Hepatocyte (in vitro differentiated cells): ENCODE results near the gene CFAP65. TPM values are rescaled to one million over a fixed set of nuclear protein-coding genes. Genes with fewer than 3 reads are reported as not detected.

ENCODE experiments used
- DNase-seq: peaks from one replicate; pipeline ENCODE4 v3.0.0-alpha.2; 2016; ENCODE audit warnings: low spot score
- H2AFZ ChIP-seq: fragments of 200-600 bp; sonication (generic); 2 replicates; pipeline ENCODE4 v1.6.0; 2016; ENCODE audit warnings: antibody characterized with exemption, mild to moderate bottlenecking
- H3K27ac ChIP-seq: fragments of 200-600 bp; sonication (generic); 2 replicates; pipeline ENCODE4 v1.5.1; 2016; ENCODE audit warnings: mild to moderate bottlenecking
- H3K27me3 ChIP-seq: fragments of 200-600 bp; sonication (generic); 2 replicates; pipeline ENCODE4 v1.6.1; 2016
- H3K36me3 ChIP-seq: fragments of 200-600 bp; sonication (generic); replicated peaks from 2 replicates; pipeline ENCODE4 v1.5.1; 2016; ENCODE audit warnings: low read depth; ENCODE audit not compliant: insufficient read depth
- H3K4me1 ChIP-seq: fragments of 200-600 bp; sonication (generic); 2 replicates; pipeline ENCODE4 v1.5.1; 2016; ENCODE audit warnings: mild to moderate bottlenecking, moderate library complexity; ENCODE audit not compliant: insufficient read depth
- H3K4me2 ChIP-seq: fragments of 200-600 bp; sonication (generic); 2 replicates; pipeline ENCODE4 v1.6.0; 2016
- H3K4me3 ChIP-seq: fragments of 200-600 bp; sonication (generic); 2 replicates; pipeline ENCODE4 v1.5.1; 2016; ENCODE audit warnings: mild to moderate bottlenecking
- H3K79me2 ChIP-seq: fragments of 200-600 bp; sonication (generic); 2 replicates; pipeline ENCODE4 v1.6.0; 2017; ENCODE audit warnings: mild to moderate bottlenecking
- H3K9me2 ChIP-seq: fragments of 200-600 bp; sonication (generic); replicated peaks from 2 replicates; pipeline ENCODE4 v1.6.0; 2017; ENCODE audit warnings: mild to moderate bottlenecking; ENCODE audit not compliant: insufficient read depth
- H3K9me3 ChIP-seq: fragments of 200-600 bp; sonication (generic); 2 replicates; pipeline ENCODE4 v1.5.1; 2016; ENCODE audit warnings: low read depth, mild to moderate bottlenecking
- H4K20me1 ChIP-seq: fragments of 200-600 bp; sonication (generic); 2 replicates; pipeline ENCODE4 v1.6.0; 2016; ENCODE audit warnings: mild to moderate bottlenecking; ENCODE audit not compliant: insufficient read depth, poor library complexity, severe bottlenecking
- EZH2 ChIP-seq: fragments of 200-600 bp; sonication (generic); IDR thresholded peaks from 2 replicates; pipeline ENCODE4 v1.6.1; 2016; ENCODE audit warnings: antibody characterized with exemption, mild to moderate bottlenecking, borderline replicate concordance
- EZH2phosphoT487 ChIP-seq: fragments of 200-600 bp; sonication (generic); IDR thresholded peaks from one replicate; pipeline ENCODE4 v1.6.1; 2018; ENCODE audit warnings: antibody characterized with exemption, mild to moderate bottlenecking, low read depth, moderate library complexity; ENCODE audit not compliant: unreplicated experiment, severe bottlenecking
- WGBS: methylation state at CpG from one replicate; pipeline ENCODE4 v1.1.6; 2016; ENCODE audit warnings: low lambda C conversion rate; ENCODE audit errors: missing lambda C conversion rate; 5-methylcytosine and 5-hydroxymethylcytosine counted together
- polyA plus RNA-seq: library from polyadenylated mRNA; unstranded; fragments of >200 nt; fragmentation: Nextera tagmentation; extraction: Ambion mirVana; gene quantifications from 2 replicates; pipeline ENCODE4 v1.2.1, GENCODE V29; 2016
- total RNA-seq: library from RNA; depleted of rRNA; stranded (reverse); fragments of >200 nt; gene quantifications from 2 replicates; pipeline ENCODE4 v1.2.3, GENCODE V29; 2014
- TF ChIP-seq, protein P1 (sequence below): fragments of 200-600 bp; sonication (generic); IDR thresholded peaks from 2 replicates; pipeline ENCODE4 v1.5.1; 2016; ENCODE audit warnings: antibody characterized with exemption, mild to moderate bottlenecking; ENCODE audit not compliant: poor library complexity

The CFAP65 gene
- total and polyA plus RNA-seq, 2 experiments from 2014 or later = 0.03 to 0.05 TPM

DNA sequence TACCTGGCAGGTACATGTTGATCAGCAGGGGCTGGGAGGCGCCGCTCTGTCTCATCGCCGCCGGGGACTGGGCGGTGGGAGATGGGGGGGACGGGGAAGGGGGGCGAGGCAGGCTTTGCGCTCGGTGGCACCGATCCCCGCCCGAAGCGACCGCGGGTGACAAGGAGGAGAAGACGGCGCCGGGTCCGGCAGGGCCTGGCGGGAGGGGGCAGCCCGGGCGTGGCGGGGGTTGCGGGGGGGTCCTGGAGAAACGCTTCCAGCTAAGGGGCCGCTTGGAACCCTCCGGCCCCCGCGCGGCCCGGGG is 56.3 kb downstream of the CFAP65 start, which contains the start of gene FEV:
TSS of gene FEV (minus strand) at position 164 of the 304 bp plus-strand sequence. CDS start at position 55, 109 bp downstream.
- Histone ChIP-seq H3K79me2 (no peaks in the 10 kb centered on the region), H3K4me3 (no peak within 1 kb of the TSS), H3K4me1 (peaks cover 13% of the 10 kb centered on the region), H3K27ac (no peak within 1 kb of the TSS), H3K36me3 (no peaks in the 10 kb centered on the region), H3K9me3 (no peaks in the 10 kb centered on the region), H3K9me2 (no peaks in the 10 kb centered on the region), H4K20me1 (no peaks in the 10 kb centered on the region), H3K4me2 (peak within 1 kb of the TSS; percentile 70), H2AFZ (peak within 1 kb of the TSS; percentile 26), H3K27me3 (peaks cover 95% of the 10 kb centered on the region)
- no peak for DNase-seq
- no CpG with 5 or more reads among the region's 32 CpGs for WGBS
- TF ChIP-seq EZH2phosphoT487 = peak; percentile 31
- no peak for TF ChIP-seq EZH2

DNA sequence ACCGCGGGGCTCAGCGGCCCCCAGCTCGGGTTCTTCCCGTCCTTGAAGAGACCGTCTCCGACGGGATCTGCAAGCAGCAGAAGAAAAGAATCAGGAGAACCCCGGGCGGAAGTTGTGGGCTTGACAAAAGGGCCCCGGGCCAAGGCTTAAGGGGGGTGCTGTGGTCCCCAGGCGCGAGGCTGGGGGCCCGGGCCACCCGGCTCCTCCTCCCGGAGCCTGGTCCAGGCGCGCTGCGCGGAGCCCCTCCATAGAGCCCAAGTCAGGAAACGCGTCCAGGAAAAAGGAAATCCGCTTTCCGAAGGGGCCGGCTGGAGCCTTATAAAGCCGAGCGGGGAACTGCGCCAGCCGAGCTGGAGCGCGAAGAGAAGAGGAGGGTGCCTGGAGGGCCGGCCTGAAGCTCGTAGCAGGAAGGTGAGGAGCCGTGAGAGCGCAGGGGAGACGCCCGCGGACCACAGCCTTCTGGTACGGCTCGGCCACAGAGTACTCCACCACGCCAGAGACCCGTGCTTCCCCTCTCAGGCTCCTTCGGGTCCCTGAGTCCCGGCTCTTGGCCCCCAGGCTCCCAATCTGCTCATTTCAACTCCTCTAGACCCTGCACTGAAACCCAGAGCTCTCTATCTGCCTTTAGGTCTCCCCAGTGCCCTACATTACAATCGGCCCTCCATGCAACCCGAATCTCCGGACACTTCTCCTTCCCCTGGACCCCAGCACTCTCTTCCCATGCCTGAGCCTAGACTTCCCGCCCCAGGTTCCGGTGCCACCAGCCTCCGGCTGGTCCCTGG is 56.9 kb downstream of the CFAP65 start:
- no peak overlapping the region for H3K4me3 ChIP-seq

DNA sequence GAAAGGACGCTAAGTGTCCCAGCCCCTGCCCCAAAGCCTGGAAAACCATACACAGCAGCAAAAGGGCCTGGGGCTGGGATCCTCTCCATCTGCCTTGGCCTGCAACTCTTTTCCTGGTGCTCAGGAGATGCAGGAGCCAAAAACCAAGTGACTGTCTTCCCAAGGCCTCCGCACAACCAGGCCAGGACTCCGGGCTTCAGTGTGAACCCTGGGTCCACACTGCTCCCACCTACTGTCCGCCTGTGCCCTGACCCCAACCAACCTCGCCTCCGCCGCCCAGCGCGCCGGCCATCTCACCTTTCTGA is 57.4 kb downstream of the CFAP65 start:
- Histone ChIP-seq H3K27ac (no peak overlapping the region), H3K79me2 (no peaks in the 10 kb centered on the region), H4K20me1 (no peaks in the 10 kb centered on the region), H3K4me1 (peaks cover 13% of the 10 kb centered on the region), H3K9me3 (no peaks in the 10 kb centered on the region), H2AFZ (no peak overlapping the region), H3K4me2 (peak overlapping the region; percentile 70), H3K4me3 (no peak overlapping the region), H3K36me3 (no peaks in the 10 kb centered on the region), H3K9me2 (no peaks in the 10 kb centered on the region), H3K27me3 (peaks cover 89% of the 10 kb centered on the region)
- WGBS = 10% methylated on average over 10 of the region's 10 CpGs
- DNase-seq = no peak
- no peak for TF ChIP-seq EZH2phosphoT487
- no peak for TF ChIP-seq EZH2
- TF ChIP-seq, protein P1, sequence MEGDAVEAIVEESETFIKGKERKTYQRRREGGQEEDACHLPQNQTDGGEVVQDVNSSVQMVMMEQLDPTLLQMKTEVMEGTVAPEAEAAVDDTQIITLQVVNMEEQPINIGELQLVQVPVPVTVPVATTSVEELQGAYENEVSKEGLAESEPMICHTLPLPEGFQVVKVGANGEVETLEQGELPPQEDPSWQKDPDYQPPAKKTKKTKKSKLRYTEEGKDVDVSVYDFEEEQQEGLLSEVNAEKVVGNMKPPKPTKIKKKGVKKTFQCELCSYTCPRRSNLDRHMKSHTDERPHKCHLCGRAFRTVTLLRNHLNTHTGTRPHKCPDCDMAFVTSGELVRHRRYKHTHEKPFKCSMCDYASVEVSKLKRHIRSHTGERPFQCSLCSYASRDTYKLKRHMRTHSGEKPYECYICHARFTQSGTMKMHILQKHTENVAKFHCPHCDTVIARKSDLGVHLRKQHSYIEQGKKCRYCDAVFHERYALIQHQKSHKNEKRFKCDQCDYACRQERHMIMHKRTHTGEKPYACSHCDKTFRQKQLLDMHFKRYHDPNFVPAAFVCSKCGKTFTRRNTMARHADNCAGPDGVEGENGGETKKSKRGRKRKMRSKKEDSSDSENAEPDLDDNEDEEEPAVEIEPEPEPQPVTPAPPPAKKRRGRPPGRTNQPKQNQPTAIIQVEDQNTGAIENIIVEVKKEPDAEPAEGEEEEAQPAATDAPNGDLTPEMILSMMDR = no peak

More for the DNA sequence above, 56.9 kb downstream of the CFAP65 start:
- Histone ChIP-seq H3K27ac (no peak overlapping the region), H3K4me2 (peak overlapping the region; percentile 70), H3K79me2 (no peaks in the 10 kb centered on the region), H3K9me2 (no peaks in the 10 kb centered on the region), H2AFZ (peak overlapping the region; percentile 26), H3K27me3 (peaks cover 92% of the 10 kb centered on the region), H3K9me3 (no peaks in the 10 kb centered on the region), H3K36me3 (no peaks in the 10 kb centered on the region), H4K20me1 (no peaks in the 10 kb centered on the region), H3K4me1 (peaks cover 13% of the 10 kb centered on the region)
- peak; percentile 54 for DNase-seq
- 2% methylated on average over 50 of the region's 50 CpGs for WGBS
- TF ChIP-seq, protein P1 = no peak
- TF ChIP-seq EZH2phosphoT487 (peak; percentile 89), EZH2 (peak; percentile 63)

DNA sequence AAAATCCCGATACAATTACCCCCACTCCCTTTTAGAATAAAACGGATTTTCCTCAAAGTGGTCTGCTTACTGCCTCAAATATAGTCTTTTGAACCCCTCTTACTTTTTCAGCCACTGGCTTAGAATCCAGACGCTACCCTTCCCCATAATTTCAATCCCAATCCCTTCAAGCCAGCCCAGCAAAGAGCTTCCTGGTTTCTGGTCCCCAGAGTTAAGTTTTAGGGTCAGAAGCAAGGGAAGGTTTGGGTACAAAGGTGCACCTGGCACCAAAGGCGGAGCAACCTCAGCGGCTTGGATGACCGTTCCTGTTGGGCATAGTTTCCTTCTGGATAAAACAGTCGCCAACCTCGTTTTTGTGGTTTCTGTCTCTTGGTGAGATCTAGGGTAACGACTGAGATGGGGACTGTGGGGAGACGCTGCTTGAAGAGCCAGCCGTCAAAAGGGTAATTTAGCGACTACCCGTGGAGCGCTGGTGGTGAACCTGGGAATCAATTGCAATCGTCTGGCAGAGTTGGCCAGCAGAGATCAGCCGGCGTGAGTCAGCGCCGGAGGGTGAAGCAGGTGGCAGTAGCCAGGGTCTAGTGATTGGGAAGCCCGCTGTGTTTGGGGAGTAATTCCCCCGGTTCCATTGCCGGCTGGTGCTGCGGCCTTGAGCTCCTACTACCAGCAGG is 57.9 kb downstream of the CFAP65 start:
- no peaks in the 10 kb centered on the region for H3K9me3 ChIP-seq
- H3K9me2 ChIP-seq = no peaks in the 10 kb centered on the region
- 11% methylated on average over 23 of the region's 23 CpGs for WGBS
- no peak for DNase-seq
- peaks cover 88% of the 10 kb centered on the region for H3K27me3 ChIP-seq
- H3K79me2 ChIP-seq = no peaks in the 10 kb centered on the region
- no peak overlapping the region for H3K27ac ChIP-seq
- TF ChIP-seq EZH2 = peak; percentile 29
- peak; percentile 52 for TF ChIP-seq EZH2phosphoT487
- TF ChIP-seq, protein P1 = no peak
- H3K4me3 ChIP-seq = no peak overlapping the region
- H3K36me3 ChIP-seq = no peaks in the 10 kb centered on the region
- no peaks in the 10 kb centered on the region for H4K20me1 ChIP-seq
- peaks cover 13% of the 10 kb centered on the region for H3K4me1 ChIP-seq
- H3K4me2 ChIP-seq = no peak overlapping the region
- no peak overlapping the region for H2AFZ ChIP-seq
